Measurements from ENCODE around the gene CABP7. TPM values are rescaled to one million over a fixed set of nuclear protein-coding genes. Genes with fewer than 3 reads are reported as not detected.

The CABP7 gene
- total and polyA plus RNA-seq, 2 of the 8 experiments (the other 6 are each of a cell fraction or from before 2014, with no cell fraction given), result 0.20 to 0.36 TPM

DNA sequence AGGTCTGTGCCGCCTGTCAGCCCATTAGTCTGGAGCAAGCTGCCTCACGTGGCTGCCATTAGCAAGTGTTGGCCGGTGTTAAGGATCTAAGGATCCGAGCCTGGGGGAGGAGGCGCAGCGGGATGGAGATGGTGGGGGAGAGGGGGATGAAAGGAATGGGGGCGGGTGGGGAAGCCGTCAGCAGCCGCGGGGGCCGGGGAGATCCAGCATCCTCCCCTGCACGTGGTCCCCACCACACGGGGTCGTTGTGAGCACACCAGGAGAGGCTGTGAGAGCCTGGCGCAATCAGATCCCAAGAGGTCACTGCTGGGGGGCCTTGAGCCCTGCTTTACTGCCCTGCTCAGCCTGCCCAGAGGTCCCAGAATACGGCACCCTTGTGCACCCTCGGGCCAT is 7.3 kb downstream of the CABP7 start:
- H3K27me3 ChIP-seq (replicated peaks in 1 of 4; ENCODE audit: control insufficient read depth in 3 of 4, extremely low read depth in 1 of 4, insufficient read depth in 3 of 4, low read length in 3 of 4), result peaks cover 0 to 9% (median 3%) of the 10 kb centered on the region in 4 experiments; a peak in 4 of 7 replicates
- no peak overlapping the region for H2BK15ac ChIP-seq (ENCODE audit: low read length)
- FAIRE-seq (no peak), DNase-seq (ENCODE audit: low read depth in 1 of 2, low spot score in 2 of 2) (peak in 1 of 2 experiments; percentile 79)
- H3K4ac ChIP-seq (replicated peaks; ENCODE audit: insufficient read length, low read depth, low read length), result peak overlapping the region; percentile 38
- ChIA-PET CTCF (ENCODE audit: partially characterized antibody) (interaction anchor here (0.6 to 4.8 kb wide), 10 partner anchors 10 to 307 kb away, joined by 3 to 22 read pairs (median 4); no protein-coding TSS in a partner anchor), POLR2A (ENCODE audit: partially characterized antibody) (no interaction called here)
- no peak overlapping the region for H2AK5ac ChIP-seq (ENCODE audit: low read depth, low read length)
- no peaks in the 10 kb centered on the region for H3K23me2 ChIP-seq (ENCODE audit: low read depth, low read length)
- no peak overlapping the region for H3K23ac ChIP-seq (ENCODE audit: insufficient read length)
- H4K91ac ChIP-seq (replicated peaks; ENCODE audit: insufficient read length, low read length), result peak overlapping the region; percentile 55
- no peak overlapping the region for H2BK12ac ChIP-seq (ENCODE audit: low read depth, low read length)
- H3K79me1 ChIP-seq (ENCODE audit: low read depth, low read length), result no peaks in the 10 kb centered on the region
- H3K9me3 ChIP-seq (ENCODE audit: insufficient read depth in 2 of 2, low read depth in 1 of 2, low read length in 1 of 2), result no peaks in the 10 kb centered on the region
- no peak overlapping the region for H2AFZ ChIP-seq (ENCODE audit: low read length)
- no peaks in the 10 kb centered on the region for H3K36me3 ChIP-seq (ENCODE audit: control insufficient read depth in 2 of 4, insufficient read depth in 4 of 4, low read length in 3 of 4)
- H3K14ac ChIP-seq (ENCODE audit: insufficient read length), result no peak overlapping the region
- no peak overlapping the region for H3K4me3 ChIP-seq (ENCODE audit: extremely low read depth in 1 of 4, insufficient read depth in 2 of 4, low read depth in 3 of 4, low read length in 4 of 4)
- no peak overlapping the region; the same call in 1 of the 2 replicates for H2BK5ac ChIP-seq (ENCODE audit: low read depth, low read length)
- H3K27ac ChIP-seq (ENCODE audit: low read depth, low read length), result no peak overlapping the region
- H3K4me2 ChIP-seq (ENCODE audit: insufficient read depth in 1 of 2, low read depth in 2 of 2, low read length in 2 of 2), result peak overlapping the region in 1 of 2 experiments; percentile 16; a peak in 2 of 4 replicates
- H2BK120ac ChIP-seq (replicated peaks; ENCODE audit: low read depth, low read length), result no peak overlapping the region
- H4K5ac ChIP-seq (ENCODE audit: insufficient read length, low read depth, low read length), result no peak overlapping the region
- H3K9ac ChIP-seq (replicated peaks in 1 of 4; ENCODE audit: extremely low read depth in 1 of 4, low read depth in 3 of 4, low read length in 3 of 4), result no peak overlapping the region
- WGBS, 2 experiments (ENCODE audit: extremely low coverage in 1 of 2, insufficient coverage in 1 of 2, insufficient read length in 1 of 2, insufficient replicate concordance in 2 of 2, low coverage in 1 of 2, low lambda C conversion rate in 2 of 2, missing lambda C conversion rate in 1 of 2), result 19% methylated on average over 8 of the region's 17 CpGs; no CpG with 5 or more reads in 1 of the 2 experiments
- peaks cover 0 to 3% of the 10 kb centered on the region in 2 experiments for H4K20me1 ChIP-seq (replicated peaks in 1 of 2; ENCODE audit: control insufficient read depth in 1 of 2, insufficient read depth in 2 of 2, low read length in 2 of 2)
- no peak overlapping the region; the same call in 1 of the 2 replicates for H4K8ac ChIP-seq (ENCODE audit: extremely low read depth, insufficient read depth, low read length)
- H3K4me1 ChIP-seq (replicated peaks in 1 of 4; ENCODE audit: control insufficient read depth in 3 of 4, insufficient read depth in 4 of 4, low read length in 3 of 4), result peaks cover 0 to 6% (median 4%) of the 10 kb centered on the region in 4 experiments; a peak in 6 of 7 replicates
- no peaks in the 10 kb centered on the region for H3K79me2 ChIP-seq (ENCODE audit: control insufficient read depth in 1 of 2, insufficient read depth in 2 of 2, low read length in 2 of 2)
- no peak overlapping the region; the same call in 1 of the 2 replicates for H3K18ac ChIP-seq (ENCODE audit: extremely low read depth, low read length)
- no peak overlapping the region for H3K56ac ChIP-seq (replicated peaks; ENCODE audit: insufficient read length, low read depth, low read length)
- H2BK20ac ChIP-seq (ENCODE audit: low read length), result no peak overlapping the region
- TF ChIP-seq RXRA (IDR thresholded peaks at IDR 0.05; ENCODE audit: insufficient read depth, low read depth, low read length) (no peak), TAF1 (IDR thresholded peaks at IDR 0.05; ENCODE audit: low read depth, low read length) (no peak), CHD1 (IDR thresholded peaks at IDR 0.05; ENCODE audit: low read depth, low read length) (no peak), NANOG (IDR thresholded peaks at IDR 0.05; ENCODE audit: insufficient read depth, low read depth, low read length, poor library complexity, severe bottlenecking) (no peak), HDAC2 (IDR thresholded peaks at IDR 0.05; ENCODE audit: borderline replicate concordance in 1 of 2, low read depth in 2 of 2, low read length in 2 of 2) (0 out of 4 replicates have a peak, but pooled peaks of 1 of the 2 experiments have one; percentile 18), JUN (IDR thresholded peaks at IDR 0.05; ENCODE audit: low read depth, low read length) (no peak), TEAD4 (IDR thresholded peaks at IDR 0.05; ENCODE audit: low read depth, low read length) (no peak), SIN3A (conservative IDR thresholded peaks at IDR 0.05 in 1 of 2, IDR thresholded peaks at IDR 0.05 in 1 of 2; ENCODE audit: low read depth in 1 of 2, low read length in 2 of 2) (no peak), MAX (IDR thresholded peaks at IDR 0.05) (peak; percentile 75), RAD21 (IDR thresholded peaks at IDR 0.05 in 1 of 2, conservative IDR thresholded peaks at IDR 0.05 in 1 of 2; ENCODE audit: low read depth in 2 of 2, low read length in 2 of 2) (peak; percentile 55 to 63), POU5F1 (IDR thresholded peaks at IDR 0.05; ENCODE audit: low read depth, low read length) (no peak), CREB1 (IDR thresholded peaks at IDR 0.05) (0 out of 2 replicates have a peak, but pooled peaks have one; percentile 9), TAF7 (optimal IDR thresholded peaks at IDR 0.05; ENCODE audit: borderline replicate concordance, low read depth, low read length) (no peak)

All from H1 (cell line).